ENCODE measurements around the gene FASTKD1. TPM values are rescaled to one million over a fixed set of nuclear protein-coding genes. Genes with fewer than 3 reads are reported as not detected.

FASTKD1 gene
- total and polyA plus RNA-seq, 2 donors (not counting 3 experiments of a cell fraction or from before 2014, with no cell fraction given), result 8.9 to 32.2 TPM

DNA sequence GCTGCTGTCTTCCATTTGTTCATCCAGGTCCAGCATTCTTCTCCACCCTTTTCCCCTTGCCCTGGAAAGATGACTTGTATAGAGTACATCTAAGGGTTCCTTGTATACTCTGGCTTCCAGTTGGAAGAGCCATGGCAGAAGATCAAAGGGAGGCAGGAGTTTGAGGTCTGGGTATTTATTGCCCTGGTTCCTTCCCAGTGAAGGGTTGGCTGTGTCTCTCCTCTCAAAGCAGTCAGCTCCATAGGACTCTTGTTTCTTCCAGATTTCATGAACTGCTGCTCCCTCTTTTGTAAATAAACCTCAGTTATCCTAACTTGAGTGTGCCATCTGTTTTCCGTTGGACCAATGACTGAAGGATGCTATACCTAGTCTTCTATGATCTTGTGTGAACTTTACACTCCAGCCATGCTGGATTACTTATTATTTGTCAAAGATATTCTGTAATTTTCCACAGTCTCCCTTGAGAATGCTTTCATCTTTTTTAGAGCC, 88.0 kb downstream of the FASTKD1 start:
- no peaks in the 10 kb centered on the region for H4K20me1 ChIP-seq (replicated peaks; ENCODE audit: control insufficient read depth, extremely low read depth, insufficient read depth, low read length)
- no peaks in the 10 kb centered on the region for H3K4me1 ChIP-seq (ENCODE audit: control insufficient read depth, extremely low read depth, insufficient read depth, low read length)
- H3K9ac ChIP-seq (replicated peaks; ENCODE audit: extremely low read depth, insufficient read depth, low read length), result no peak overlapping the region
- H3K36me3 ChIP-seq (ENCODE audit: control insufficient read depth in 2 of 2, extremely low read depth in 1 of 2, insufficient read depth in 2 of 2, low read length in 2 of 2), result peaks cover 0 to 6% of the 10 kb centered on the region in 2 experiments
- ChIA-PET POLR2A (no interaction called here), CTCF (interaction anchor here (1.2 kb wide), 1 partner anchor 14 kb away, joined by 3 read pairs; no protein-coding TSS in a partner anchor)
- DNase-seq (ENCODE audit: low read depth, low spot score) (no peak), FAIRE-seq (no peak)
- H3K9me1 ChIP-seq (replicated peaks; ENCODE audit: control insufficient read depth, extremely low read depth, insufficient read depth, low read length), result no peaks in the 10 kb centered on the region
- no peak overlapping the region for H3K4me3 ChIP-seq (replicated peaks in 1 of 3; ENCODE audit: insufficient read depth in 1 of 3, low read depth in 1 of 3, low read length in 3 of 3)
- no peak overlapping the region for H3K27ac ChIP-seq (ENCODE audit: insufficient read depth, low read depth, low read length)
- TF ChIP-seq MYC (IDR thresholded peaks at IDR 0.05; ENCODE audit: low read depth, low read length) (no peak), POLR2A (IDR thresholded peaks at IDR 0.05; ENCODE audit: low read depth, low read length) (no peak), EZH2 (IDR thresholded peaks at IDR 0.05; ENCODE audit: borderline replicate concordance, low read depth, low read length, severe bottlenecking) (no peak), JUN (IDR thresholded peaks at IDR 0.05; ENCODE audit: borderline replicate concordance, insufficient read depth, insufficient read length, low read depth) (no peak), CTCF (IDR thresholded peaks at IDR 0.05; ENCODE audit: extremely low read depth in 1 of 2, insufficient read depth in 1 of 2, low read depth in 1 of 2, low read length in 2 of 2) (no peak), POLR2AphosphoS5 (IDR thresholded peaks at IDR 0.05; ENCODE audit: insufficient read depth, low read depth, low read length) (no peak), FOS (IDR thresholded peaks at IDR 0.05; ENCODE audit: borderline replicate concordance, insufficient read depth, low read length) (no peak), GATA2 (IDR thresholded peaks at IDR 0.05; ENCODE audit: insufficient read depth, insufficient read length, low read depth, low read length) (no peak)
- TF ChIP-seq, protein P1, sequence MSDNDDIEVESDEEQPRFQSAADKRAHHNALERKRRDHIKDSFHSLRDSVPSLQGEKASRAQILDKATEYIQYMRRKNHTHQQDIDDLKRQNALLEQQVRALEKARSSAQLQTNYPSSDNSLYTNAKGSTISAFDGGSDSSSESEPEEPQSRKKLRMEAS (IDR thresholded peaks at IDR 0.05; ENCODE audit: insufficient read depth, insufficient read length), result no peak
- H3K27me3 ChIP-seq (ENCODE audit: control insufficient read depth in 2 of 2, insufficient read depth in 2 of 2, low read length in 2 of 2), result no peaks in the 10 kb centered on the region
- no TSS peak for BruUV-seq (replicated peaks)
- no peaks in the 10 kb centered on the region for H3K9me3 ChIP-seq (replicated peaks; ENCODE audit: control insufficient read depth, insufficient read depth, low read length)
- H3K79me2 ChIP-seq (ENCODE audit: control insufficient read depth, insufficient read depth, low read length), result no peaks in the 10 kb centered on the region
- dilution Hi-C loops (cut with MboI; ENCODE audit: extremely low pct_ligation_motif_present, low sequenced_read_pairs) (no loop called here), intact Hi-C loops (cut with micrococcal nuclease) (no loop called here)
- H3K4me2 ChIP-seq (ENCODE audit: insufficient read depth, low read length), result no peak overlapping the region
- H2AFZ ChIP-seq (ENCODE audit: low read depth, low read length), result no peak overlapping the region
